Mesenteric fat pad (tissue), 1 donor: ENCODE measurements around the gene RANBP9. TPM values are rescaled to one million over a fixed set of nuclear protein-coding genes. Genes with fewer than 3 reads are reported as not detected.

Source experiments
- DNase-seq: peaks from one replicate; pipeline ENCODE4 v3.0.0-alpha.2; 2020; ENCODE audit warnings: low spot score
- total RNA-seq: library from RNA; stranded (reverse); fragmentation: NEBNext Ultra II Directional; extraction: Animal tissue kit (Norgen Biotek cat#: 25700); gene quantifications from one replicate; pipeline ENCODE4 v1.2.1, GENCODE V29; 2021
- donor health status: DM: yes; HTN: yes; CAD: no.

Gene RANBP9
- total RNA-seq, 1 donor from 2014 or later, result 42.2 TPM

GRCh38 chr6:13711324-13711732, 307 bp downstream of the RANBP9 start:
- DNase-seq, result no peak

- no peak for DNase-seq
Observed at GRCh38 chr6:13710552-13711323, 897 bp downstream of the RANBP9 start.

- DNase-seq, result no peak
Observed at GRCh38 chr6:13709689-13710551, 1.7 kb downstream of the RANBP9 start.

GRCh38 chr6:13708736-13709135, 2.9 kb downstream of the RANBP9 start:
- no peak for DNase-seq

- DNase-seq, result no peak
Observed at GRCh38 chr6:13703496-13703895, 8.1 kb downstream of the RANBP9 start.

- DNase-seq, result no peak
Observed at GRCh38 chr6:13702809-13703302, 8.8 kb downstream of the RANBP9 start.

- no peak for DNase-seq
Observed at GRCh38 chr6:13700232-13700631, 11.4 kb downstream of the RANBP9 start.

- DNase-seq, result no peak
Observed at GRCh38 chr6:13698715-13699114, 12.9 kb downstream of the RANBP9 start.

- DNase-seq, result no peak
Observed at GRCh38 chr6:13697857-13698256, 13.8 kb downstream of the RANBP9 start.

- DNase-seq, result no peak
Observed at GRCh38 chr6:13696226-13696625, 15.4 kb downstream of the RANBP9 start.

- DNase-seq, result no peak
Observed at GRCh38 chr6:13695252-13695651, 16.4 kb downstream of the RANBP9 start.

- DNase-seq, result no peak
Observed at GRCh38 chr6:13694562-13694961, 17.1 kb downstream of the RANBP9 start.

GRCh38 chr6:13689511-13690256, 22.0 kb downstream of the RANBP9 start:
- DNase-seq, result no peak

GRCh38 chr6:13688692-13689196, 22.9 kb downstream of the RANBP9 start:
- DNase-seq, result no peak

GRCh38 chr6:13687917-13688351, 23.7 kb downstream of the RANBP9 start:
- DNase-seq, result no peak

- no peak for DNase-seq
Observed at GRCh38 chr6:13684855-13685254, 26.8 kb downstream of the RANBP9 start.

GRCh38 chr6:13683038-13683437, 28.6 kb downstream of the RANBP9 start:
- no peak for DNase-seq

- DNase-seq, result no peak
Observed at GRCh38 chr6:13682346-13682745, 29.3 kb downstream of the RANBP9 start.

GRCh38 chr6:13681305-13682061, 30.2 kb downstream of the RANBP9 start:
- no peak for DNase-seq

GRCh38 chr6:13680448-13680968, 31.1 kb downstream of the RANBP9 start:
- DNase-seq, result no peak
